HG02759 (cell line): Measurements from ENCODE around the gene CC2D1A.

Source experiments
- ATAC-seq: cut with Tn5 transposase; IDR thresholded peaks from one replicate; pipeline ENCODE4 v1.9.1; 2021; ENCODE audit warnings: mild to moderate bottlenecking, moderate library complexity; ENCODE audit not compliant: unreplicated experiment

Gene CC2D1A

DNA sequence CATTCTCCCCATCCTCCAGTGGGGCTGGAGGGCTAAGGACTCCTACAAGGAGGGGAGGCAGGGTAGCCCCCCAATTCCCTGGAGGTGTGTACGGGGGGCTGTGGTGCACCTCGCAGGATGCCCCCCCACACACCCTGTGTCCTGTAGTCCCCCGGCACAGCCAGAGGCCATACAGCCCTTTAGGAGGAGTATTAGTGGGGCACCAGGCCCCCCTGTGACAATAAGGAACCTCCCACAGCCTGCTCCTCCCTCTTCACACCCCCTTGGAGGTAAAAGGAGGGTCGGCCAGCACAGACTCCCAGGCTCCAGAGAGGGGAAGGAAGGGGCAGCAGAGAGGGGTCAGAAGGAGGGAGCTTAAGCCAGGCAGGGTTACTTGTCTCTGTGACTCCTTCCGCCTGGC lies 29.2 kb upstream of the CC2D1A start, which contains the start of gene NANOS3:
Gene NANOS3, plus strand, starts transcription at position 301 of the 400 bp plus-strand sequence. CDS start 115 bp downstream, outside the sequence.
- no peak for ATAC-seq

DNA sequence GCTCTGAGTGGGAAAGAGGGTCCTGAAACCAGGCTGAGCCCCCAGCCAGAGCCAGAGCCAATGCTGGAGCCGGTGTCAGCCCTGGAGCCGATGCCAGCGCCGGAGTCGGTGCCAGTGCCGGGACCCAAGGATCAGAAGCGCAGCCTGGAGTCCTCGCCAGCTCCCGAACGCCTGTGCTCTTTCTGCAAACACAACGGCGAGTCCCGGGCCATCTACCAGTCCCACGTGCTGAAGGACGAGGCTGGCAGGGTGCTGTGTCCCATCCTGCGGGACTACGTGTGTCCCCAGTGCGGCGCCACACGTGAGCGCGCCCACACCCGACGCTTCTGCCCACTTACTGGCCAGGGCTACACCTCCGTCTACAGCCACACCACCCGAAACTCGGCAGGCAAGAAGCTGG lies 28.7 kb upstream of the CC2D1A start:
- ATAC-seq: no peak

DNA sequence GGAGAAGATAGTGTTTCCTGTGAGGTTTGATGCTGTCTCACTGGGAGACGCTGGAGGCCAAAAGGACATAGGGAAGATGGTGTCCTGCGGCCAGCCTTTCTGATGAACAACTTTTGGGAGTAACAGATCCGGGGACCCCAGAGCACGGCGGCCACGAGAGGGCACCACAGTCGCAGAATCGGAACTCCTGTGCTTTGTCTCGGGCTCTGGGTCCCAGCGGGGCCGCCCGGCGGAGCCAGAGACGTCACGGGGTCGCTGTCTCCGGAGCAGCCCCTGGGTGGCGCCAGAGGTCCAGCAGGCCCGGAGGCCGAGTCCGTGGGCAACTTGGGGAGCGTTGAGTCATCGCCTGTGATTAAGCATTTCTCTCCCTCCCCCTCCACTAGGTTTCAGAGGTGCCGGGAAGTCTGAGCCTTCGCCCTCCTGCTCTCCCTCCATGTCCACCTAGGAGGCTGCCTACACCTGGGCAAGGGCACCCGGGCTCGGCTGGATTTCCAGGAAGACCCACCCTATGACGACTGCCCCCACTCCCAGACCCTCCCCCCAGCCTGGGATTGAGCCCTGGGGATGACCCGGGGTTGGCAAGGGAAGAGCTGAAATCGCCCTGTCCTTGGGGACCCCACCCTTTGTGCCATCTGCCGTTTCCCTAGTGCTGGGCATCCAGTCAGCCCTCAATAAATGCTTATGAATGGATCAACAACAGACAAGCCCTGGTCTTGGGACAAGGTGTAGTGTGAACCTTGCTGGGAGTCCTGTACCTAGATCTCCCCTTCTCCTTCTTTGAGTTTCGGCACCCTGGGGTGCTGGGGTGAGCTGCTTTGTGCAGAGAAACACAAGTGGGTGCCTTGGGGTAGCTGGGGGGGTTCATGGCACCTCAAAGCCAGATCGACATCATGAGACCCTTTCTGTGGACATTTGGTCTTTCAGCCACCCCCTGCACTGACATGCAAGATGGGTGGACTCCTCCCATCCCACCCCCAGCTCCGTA lies 25.6 kb upstream of the CC2D1A start:
- peak; percentile 87 for ATAC-seq

DNA sequence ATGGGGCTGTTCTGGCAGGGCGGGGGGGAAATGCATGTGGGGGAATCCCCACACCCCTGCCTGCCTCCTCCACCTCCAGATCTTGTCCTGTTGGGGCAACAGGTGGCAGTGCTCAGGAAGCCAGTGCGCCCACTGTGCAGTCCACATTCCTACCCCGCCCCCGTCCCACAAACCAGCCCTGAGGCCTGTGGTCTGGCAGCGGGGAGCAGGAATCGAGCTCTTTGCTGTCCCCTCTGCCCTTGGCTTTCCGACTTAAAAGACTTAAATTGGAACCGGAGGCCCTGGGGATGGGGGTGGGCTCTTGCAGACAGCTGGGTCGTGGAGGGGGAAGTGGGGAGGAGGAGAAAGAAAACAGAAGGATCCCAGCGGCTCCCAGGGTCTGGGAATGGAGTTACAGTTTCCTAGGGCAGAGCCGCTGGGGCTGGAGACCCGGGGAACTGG lies 24.7 kb upstream of the CC2D1A start:
- ATAC-seq: no peak

DNA sequence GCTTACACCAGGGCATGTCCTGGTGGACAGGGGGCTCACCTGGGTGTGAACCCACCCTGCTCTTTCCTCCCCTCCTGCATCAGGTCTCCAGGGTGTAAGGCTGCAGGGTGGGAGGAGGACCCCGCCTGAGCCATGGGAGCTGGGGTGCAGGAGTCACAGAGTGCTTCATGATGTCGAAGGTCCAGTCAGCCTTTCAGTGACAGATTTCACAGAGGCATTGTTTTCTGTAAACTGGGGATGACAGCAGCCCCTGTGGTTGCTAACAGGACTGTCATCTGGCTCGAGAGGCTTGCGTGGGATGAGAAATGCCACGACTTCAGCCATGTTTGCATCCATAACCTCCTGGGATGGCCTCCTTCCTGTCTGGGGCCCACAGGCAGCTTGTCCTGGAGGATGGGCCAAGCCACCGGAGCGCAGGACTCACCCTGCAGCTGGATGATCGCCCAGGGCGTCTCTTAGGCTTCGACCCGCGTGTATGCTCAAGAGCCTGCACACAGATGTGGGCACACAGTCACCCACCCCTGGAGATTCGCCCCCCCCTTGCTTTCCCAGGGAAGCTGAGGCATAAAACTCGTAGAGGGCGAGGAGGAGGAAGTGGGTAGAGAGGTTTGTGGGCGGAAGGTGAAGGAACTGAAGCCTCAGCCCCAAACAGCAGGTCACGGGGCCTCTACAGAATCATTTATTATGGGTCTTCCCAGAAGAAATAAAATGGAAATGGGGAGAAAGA lies 24.1 kb upstream of the CC2D1A start:
- ATAC-seq: no peak

DNA sequence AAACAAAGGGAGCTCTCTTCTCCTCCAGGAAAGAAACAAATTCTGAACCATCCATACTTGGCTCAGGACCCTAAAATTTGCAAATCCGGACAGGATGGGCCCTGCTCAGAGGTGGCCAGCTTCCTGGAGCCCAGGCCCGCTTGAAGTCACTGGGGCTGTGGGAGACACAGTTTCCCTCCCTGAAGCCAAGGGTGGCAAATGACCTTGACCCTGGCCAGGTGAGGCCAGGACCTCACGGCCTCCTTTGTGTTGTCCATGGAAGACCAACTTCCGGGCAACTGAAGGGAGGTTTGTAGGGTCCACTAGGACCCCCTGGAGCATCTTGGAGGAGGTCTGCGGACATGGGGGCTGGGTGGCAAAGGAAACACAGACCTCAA lies 23.6 kb upstream of the CC2D1A start:
- ATAC-seq: no peak

DNA sequence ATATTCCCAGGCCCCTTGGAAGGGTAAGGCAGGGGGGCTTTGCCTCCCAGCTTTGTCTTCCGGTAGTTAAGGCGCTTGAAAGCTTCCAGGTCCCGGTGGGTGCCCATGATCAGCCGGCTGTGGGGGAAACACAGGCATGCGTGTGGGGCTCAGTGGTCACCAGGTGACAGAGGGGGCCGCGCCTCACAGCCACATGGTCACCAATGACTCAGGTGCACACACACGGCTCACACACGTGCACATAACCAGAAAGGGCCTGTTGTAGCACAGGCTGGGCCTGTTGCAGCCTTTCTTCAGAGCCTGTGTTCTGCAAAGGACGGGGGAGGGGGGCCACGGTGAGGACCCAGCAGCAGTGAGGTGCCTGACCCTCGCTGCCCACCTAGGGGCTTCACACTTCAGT lies 23.2 kb upstream of the CC2D1A start:
- no peak for ATAC-seq

DNA sequence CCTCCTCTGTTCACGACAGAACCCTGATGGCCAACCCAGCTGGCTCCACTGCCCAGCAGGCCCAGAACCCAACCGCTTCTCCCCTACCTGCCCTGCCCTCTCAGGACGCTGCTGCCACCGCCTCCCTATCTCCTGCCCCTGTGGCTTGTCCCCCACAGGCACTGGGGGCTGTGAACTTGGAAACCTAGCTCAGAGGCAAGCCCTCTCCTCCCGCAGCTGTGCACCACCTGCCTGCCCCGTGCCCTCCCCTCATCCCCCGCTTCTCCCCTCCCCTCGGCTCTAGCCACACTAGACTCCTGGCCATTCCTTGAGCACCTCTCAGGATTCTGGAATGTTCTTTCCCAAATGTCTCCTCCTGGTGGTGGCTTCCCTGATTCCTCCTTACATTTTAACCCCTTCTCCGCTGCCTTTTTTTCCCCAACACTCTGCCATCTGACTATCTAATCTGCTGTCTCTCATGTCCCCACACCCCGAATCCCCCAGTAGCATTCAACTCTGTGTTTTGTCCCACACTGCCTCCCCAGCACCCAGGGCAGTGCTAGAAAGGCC lies 22.4 kb upstream of the CC2D1A start:
- ATAC-seq: no peak

DNA sequence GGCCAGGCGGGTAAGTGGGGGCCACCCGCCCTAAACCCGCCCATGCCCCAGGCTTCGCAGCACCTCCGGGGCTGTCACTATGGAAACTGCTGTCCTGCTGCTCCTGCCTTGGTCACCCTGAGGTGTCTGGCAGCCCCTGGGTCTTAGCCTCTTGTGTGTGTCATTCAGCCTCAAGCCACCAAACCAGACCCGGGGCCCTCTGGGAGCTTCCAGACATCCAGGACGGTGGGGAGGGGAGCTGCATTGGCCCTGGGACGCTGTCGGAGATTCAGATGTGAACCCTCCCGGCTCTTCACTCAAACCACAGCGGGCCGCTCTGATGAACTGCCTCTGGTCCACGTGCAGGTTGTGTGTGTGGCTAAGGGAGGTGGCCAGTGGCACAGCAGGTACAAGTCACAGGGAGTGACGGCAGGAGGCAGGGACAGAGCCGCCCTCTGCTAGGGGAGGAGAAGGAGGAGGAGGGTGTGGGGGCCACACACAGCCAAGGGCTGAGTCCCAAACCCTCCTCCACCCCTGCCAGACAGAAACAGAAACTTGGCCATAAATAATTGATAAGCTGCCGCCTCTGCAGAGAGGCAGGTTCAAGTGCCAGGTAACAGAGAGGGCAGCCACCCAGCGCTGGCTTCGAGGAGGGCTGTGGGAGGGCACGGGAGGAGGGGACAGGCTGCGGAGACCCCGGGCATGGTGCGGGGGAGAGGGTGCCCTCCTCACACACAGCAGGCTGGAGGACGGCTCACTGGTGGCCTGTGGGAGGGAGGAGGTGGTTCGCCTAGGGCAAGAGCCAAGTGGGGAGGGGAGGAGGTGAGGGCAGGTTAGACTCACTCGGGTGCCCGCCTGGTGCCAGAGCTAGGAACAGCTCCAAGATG lies 21.0 kb upstream of the CC2D1A start:
- no peak for ATAC-seq

DNA sequence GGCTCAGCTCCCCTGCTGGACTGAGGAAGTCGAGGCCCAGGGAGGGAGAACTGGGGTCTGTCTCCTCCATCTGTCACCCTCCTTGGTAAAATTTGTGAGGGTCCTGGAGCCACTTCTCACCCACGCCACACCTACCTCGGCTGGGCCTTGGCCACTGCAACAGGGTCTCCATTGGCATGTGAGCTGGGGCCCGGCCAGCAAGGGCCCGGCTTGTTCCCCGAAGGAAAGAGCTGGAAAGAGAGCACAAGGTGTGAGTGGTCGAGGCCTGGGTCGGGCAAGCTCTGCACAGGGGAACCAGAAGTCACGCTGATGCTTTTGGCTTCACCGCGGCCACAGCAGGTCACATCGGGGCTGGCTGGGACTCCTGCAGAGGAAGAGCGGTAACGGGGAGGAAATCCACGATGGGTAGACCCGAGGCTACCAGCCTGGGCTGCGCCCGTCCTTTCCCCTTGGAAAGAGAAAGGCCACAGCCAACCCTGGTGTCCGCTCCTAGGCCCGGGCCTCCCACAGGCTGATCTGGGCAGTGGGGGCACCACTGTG lies 20.1 kb upstream of the CC2D1A start:
- ATAC-seq: no peak

DNA sequence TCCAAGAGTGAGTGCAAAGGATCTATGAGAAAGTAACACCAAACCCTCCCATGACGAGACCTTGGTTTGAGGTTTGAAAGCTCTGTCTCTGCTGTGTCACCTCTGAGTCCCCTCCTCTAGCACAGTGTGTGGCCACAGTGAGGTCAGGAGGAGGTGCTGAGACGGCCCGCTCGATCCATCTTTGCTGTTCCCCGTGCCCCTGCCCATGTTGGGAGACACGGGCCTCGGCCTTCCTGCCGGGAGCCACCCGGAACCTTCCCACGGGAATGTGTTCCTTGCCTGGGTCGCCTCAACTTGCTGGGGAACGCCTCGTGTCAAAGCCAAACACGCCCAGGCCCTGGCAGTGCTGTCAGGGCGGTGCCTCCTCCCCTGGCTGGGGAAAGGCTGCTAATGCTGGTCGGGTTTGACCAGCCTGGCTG lies 19.0 kb upstream of the CC2D1A start:
- ATAC-seq: no peak

DNA sequence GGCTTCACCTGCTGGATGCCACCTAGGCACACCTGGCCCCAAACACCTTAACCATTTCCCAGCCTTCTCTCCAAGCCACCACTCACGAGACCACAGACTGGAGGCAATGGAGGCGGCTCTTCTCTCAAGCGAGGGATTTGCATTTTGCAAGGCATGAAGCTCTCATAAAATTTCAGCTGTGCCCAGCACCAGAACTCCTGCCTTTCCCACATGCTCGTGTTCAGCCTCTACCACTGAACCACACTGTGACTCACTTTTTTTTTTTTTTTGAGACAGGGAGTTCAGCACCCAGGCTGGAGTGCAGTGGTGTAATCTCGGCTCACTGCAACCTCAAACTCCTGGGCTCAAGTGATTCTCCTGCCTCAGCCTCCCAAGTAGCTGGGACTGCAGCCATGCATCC lies 18.5 kb upstream of the CC2D1A start:
- ATAC-seq: no peak

DNA sequence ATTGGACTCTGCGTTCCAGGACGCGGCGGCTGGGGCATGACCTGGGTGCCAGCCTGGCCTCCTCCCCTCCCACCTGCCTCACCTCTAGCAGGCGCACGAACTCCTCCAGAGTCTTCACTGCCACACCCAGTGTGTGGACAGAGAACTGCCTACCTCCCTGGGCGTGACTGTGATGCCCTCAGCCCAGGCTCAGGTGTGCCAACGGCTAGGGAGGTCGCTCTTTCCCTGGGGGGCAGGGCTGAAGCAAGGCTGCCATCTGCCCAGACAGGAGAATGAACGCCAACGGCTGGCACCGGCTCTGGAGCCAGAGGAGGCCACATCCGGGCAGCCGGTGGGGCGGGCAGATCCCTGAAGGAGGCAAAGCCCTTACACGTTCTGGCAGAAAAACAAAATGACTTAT lies 17.7 kb upstream of the CC2D1A start:
- ATAC-seq: no peak

DNA sequence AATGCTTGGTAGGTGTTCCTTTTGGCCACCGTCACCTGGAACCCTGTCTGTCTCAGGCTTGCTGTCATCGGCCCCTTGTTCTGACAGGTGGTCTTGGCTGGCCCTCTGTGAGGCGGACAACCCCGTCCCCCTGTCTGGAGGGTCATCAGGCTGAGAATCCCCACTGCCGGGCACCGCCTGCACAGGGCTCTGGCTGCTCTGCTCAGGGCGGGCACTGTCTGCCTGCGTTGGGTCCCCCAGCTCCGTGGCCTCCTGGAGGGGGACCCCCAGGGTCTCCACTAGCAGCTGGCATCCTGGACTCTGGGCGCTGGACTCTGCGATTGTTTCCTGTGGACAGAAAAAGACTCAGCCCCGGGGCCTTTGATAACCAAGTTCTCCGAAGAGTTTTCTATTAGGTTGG lies 15.9 kb upstream of the CC2D1A start:
- ATAC-seq: no peak

DNA sequence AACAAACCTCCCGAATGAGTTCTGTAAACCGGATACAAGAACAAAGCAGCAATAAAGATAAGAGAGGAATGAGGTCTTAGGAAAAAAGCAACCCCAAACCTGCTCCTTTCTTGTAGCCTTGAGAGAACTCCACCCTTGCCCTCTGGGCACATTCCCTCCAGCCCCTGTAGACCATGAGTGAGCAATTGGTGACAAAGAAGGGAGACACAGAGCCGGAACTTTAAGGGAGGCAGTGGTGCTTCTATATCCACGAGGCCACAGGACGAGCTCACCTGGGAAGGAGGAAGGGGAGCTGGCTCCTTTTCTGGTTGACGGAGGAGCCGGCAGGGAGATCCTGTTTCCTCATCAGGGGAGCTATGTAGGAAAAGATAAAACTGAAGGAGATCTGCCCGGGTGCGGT lies 13.1 kb upstream of the CC2D1A start:
- no peak for ATAC-seq

DNA sequence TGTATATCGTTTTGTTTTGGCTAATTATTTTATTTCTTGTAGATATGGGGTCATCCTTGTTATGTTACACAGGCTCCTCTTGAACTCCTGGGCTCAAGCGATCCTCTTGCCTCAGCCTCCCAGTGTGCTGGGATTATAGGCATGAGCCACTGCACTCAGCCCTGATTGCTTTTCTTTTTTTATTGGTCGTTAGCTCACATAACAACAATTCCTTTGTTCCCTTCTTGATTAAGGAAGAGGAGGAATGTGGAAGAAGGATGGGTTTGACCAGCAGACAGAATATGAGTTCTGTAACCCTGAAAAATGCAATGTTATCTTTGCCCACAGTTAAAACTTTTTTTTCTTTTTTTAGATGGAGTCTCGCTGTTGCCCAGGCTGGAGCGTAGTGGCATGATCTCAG lies 11.4 kb upstream of the CC2D1A start:
- ATAC-seq: no peak

DNA sequence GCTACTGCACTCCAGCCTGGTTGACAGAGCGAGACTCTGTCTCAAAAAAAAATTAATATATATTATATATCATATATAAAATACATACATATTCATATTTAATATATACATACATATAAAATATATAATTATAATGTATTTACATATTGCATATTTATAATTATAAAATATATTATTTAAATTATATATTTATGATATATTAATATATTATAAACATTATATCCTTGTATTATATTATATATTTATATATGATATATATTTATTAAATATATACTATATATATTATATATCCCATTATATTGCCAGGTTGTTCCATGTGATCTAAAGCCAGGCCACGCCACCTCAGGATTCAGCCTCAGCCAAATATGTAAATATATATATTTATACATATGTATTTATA lies 9.8 kb upstream of the CC2D1A start:
- no peak for ATAC-seq

DNA sequence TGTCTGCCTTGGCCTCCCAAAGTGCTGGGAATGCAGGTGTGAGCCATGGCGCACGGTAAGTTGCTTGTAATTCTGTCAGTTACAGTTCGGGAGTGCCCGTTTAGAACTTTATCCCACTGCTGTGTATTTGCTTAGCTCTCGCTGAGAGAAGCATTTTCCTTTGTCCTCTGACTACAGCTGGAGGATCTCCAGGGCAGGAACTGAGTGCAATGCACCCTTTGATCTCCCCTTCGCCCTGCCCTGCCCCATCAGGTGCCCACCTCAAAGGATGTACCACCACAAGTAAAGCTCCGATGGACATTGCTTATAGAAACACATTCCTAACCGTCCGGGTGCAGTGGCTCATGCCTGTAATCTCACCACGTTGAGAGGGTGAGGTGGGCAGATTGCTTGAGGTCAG lies 6.6 kb upstream of the CC2D1A start:
- no peak for ATAC-seq

DNA sequence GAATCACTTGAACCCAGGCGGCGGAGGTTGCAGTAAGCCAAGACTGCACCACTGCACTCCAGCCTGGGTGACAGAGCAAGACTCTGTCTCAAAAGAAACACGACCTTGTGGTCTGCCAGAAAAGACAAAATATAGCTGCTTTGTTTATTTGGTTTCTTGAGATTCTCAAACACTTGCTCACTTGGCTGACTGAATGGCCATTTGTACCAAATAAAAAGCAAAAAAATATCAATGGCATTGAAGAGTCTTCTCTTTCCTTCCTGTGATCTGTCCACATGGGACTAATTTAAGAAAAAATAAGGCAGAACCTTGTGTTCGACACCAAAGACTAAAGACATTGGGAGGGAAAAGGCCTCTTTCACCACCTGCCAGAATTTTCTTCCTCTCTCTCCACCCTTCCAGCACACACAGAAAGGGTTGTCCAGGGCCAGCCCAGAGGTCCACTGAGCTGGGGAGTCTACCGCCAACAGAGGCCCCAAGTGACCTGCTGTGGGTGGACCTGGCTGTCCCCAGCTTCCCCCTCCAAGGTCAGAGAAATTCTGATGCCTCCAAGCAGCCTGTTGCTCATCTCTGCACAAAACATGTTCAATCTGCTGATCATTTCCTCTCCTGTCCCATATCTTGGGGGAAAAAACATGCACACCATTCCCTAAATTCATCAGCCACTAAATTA lies 6.0 kb upstream of the CC2D1A start:
- ATAC-seq: no peak

DNA sequence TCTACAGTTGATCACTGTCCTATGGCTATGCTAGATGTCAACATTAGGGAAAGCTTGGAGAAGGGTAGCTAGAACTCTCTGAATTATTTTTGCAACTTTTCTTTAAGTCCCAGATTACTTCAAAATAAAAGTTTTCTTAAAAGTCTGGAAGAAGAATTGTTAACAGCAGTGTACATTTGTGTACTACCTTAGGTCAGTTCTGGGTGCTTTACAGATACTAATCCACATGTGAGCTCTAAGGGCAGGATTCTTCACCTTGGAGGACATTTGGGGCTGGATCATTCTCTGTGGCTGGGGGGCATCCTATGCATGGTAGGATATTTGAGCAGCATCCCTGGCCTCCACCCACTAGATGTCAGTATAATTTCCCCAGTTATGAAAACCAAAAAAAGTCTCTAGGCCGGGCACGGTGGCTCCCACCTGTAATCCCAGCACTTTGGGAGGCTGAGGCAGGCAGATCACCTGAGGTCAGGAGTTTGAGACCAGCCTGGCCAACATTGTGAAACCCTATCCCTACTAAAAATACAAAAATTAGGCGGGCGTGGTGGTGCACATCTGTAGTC lies 2.9 kb upstream of the CC2D1A start:
- no peak for ATAC-seq
